Hepatic stellate cell (primary cell): ENCODE measurements around the gene GALE.
"Not testable (repeated sequence)": the region's sequence is repeated elsewhere in the genome, so short reads cannot be mapped to it uniquely, and the experiment has no call there.

Experiments
- DNase-seq: peaks from one replicate; pipeline ENCODE4 v3.0.0; 2011; ENCODE audit warnings: low spot score

The GALE gene

GRCh38 chr1:23792151-23792945 lies 8.2 kb downstream of the GALE start:
- DNase-seq = no peak

GRCh38 chr1:23791516-23792047 lies 9.0 kb downstream of the GALE start:
- DNase-seq = peak; percentile 66

- DNase-seq = peak; percentile 95
Observed at GRCh38 chr1:23790696-23791515, 9.6 kb downstream of the GALE start, which contains the start of gene LYPLA2. Gene LYPLA2, plus strand, starts transcription at chr1:23791145. Its CDS starts 1,538 bp downstream, at chr1:23792683.

DNA sequence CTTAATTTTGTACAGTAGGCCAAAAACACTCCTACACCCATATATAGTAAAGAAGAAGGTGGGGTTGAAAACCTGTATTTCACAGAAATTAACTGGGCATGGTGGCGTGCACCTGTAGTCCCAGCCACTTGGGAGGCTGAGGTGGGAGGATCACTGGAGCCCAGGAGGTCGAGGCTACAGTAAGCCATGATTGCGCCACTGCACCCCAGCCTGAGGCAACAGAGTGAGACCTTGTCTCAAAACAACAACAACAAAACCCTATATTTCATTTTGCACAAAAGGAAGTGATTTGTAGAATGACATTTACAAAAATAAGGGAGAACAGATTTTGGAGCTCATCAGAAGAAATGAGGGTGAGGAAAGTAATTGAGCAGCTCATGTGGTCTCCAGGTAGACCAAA lies 11.9 kb downstream of the GALE start:
- no peak for DNase-seq

DNA sequence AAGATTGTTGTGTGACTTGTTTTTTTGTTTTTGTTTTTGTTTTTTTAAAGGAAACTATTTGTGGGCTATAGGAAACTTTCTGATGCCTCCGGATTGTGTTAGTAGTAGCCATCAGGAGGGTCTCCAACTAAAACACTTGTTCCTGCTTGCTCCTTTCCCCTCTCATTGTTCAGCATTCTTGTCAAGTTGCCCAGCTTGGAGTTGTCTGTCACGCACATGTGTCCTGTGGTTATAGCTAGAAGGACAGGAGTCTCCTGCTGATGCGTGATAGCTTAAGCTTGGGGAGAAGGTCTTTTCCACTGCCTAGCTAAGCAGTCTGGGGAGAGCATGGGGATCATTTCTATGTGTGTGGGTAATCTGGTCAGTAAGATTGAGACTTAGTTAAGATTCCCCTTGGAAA lies 12.9 kb downstream of the GALE start:
- no peak for DNase-seq

GRCh38 chr1:23784846-23785245 lies 15.7 kb downstream of the GALE start:
- DNase-seq = no peak

GRCh38 chr1:23783141-23783540 lies 17.4 kb downstream of the GALE start:
- not testable (repeated sequence) for DNase-seq

GRCh38 chr1:23779826-23780371 lies 20.7 kb downstream of the GALE start:
- DNase-seq = no peak

GRCh38 chr1:23777979-23778814 lies 22.4 kb downstream of the GALE start, which contains the start of gene PITHD1:
Gene PITHD1, plus strand, starts transcription at chr1:23778418. Its CDS starts 98 bp downstream, at chr1:23778516.
- peak; percentile 94 for DNase-seq

DNA sequence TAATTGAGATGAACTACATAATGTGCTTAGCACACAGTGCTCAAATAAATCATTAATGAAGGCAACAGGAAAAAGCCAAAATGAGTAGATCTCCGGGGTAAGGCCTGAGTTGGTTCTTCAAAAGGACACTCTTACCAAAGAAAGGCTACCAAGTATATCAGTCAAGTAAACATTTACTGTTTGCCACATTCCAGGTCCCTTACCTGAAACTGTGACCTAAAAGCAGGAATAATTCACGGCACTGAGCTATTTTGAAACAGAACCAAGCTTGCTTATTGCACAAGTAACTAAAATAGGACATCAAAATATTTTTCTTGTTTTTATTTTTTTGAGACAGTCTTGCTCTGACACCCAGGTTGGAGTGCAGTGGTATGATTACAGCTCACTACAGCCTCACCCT lies 24.3 kb downstream of the GALE start:
- no peak for DNase-seq

GRCh38 chr1:23774174-23774880 lies 26.2 kb downstream of the GALE start:
- no peak for DNase-seq

DNA sequence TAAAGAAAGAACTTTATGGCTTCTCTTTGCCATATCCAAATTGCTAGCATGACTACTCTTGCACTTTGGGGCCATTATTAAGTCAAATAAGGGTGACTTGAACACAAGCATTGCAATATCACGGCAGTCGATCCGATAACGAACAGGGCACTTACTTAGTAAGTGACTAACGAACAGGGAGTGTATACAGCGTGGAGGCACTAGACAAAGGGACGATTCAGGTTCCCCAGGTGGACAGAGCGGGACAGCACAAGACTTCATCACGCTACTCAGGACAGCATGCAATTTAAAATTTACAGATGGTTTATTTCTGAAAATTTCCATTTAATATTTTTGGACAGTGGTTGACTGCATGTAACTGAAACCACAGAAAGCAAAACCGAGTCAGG lies 27.7 kb downstream of the GALE start:
- DNase-seq = no peak

DNA sequence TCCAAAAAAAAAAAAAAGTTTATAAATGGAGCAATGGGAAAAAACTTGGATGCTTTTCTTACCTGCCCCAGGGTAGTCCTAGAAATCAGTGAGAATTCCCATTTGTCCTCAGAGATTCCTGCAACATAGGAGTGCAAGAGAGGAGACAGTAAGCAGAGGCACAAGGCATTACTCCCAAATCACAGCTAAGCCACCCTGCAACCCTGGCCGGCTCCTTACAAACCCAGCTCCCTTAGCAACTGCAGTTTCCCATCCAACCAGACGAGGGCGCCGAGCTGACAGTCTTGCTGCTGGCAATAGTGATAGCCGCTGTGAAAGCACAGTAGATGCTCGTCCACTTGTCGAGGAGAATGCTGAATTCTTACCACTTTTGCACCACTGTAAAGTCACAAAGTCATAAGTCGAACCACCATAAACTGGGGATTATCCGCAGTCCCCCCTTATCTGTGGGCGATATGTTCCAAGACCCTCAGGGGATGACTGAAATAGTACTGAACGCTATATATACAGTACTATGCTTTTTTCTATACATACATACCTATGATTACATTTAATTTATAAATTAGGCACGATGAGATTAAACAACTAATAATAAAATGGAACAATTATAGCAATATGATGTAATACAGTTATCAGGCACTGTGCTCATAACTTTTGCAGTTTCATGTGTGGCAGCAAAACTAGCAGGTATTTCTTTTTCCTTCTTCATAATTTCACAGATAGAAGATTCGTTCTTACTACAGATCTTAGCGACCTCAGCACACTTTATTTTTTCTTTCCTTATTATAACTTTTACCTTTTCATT lies 28.3 kb downstream of the GALE start:
- DNase-seq = peak; percentile 68

GRCh38 chr1:23768733-23769132 lies 31.8 kb downstream of the GALE start:
- DNase-seq = no peak

GRCh38 chr1:23763041-23763577 lies 37.4 kb downstream of the GALE start:
- no peak for DNase-seq

GRCh38 chr1:23759277-23759676 lies 41.3 kb downstream of the GALE start:
- DNase-seq = no peak

DNA sequence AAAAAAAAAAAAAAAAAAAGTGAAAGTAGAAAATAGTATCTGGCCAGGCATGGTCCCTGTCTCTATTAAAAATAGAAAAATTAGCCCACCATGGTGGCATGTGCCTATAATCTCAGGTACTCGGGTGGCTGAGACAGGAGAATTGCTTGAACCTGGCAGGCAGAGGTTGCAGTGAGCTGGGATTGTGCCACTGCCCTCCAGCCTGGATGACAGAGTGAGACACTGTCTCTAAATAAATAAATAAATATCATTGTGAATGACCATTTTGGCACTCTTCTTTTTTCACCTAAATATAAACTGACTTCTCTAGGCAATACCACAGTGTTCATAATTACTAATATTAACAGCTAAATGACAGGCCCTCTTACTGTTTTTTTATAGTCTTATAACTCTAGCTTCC lies 42.7 kb downstream of the GALE start:
- DNase-seq = no peak

DNA sequence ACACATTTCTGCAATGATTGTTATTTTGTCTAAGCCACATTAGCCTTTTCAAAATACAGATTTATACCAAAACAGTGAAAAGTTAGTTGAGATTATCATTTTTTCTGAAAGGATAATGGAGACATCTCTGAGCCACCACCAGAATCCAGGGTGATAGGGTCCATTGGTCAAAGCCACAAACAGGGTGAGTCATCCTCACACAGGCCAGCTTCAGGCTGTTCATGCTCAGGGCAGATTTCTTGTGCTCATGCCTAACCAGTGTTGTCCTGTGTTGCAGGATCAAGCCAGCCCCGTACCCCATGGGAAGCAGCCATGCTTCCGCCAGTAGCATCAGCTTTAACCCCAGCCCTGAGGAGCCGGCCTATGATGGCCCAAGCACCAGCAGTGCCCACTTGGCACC lies 43.9 kb downstream of the GALE start:
- DNase-seq = peak; percentile 37

DNA sequence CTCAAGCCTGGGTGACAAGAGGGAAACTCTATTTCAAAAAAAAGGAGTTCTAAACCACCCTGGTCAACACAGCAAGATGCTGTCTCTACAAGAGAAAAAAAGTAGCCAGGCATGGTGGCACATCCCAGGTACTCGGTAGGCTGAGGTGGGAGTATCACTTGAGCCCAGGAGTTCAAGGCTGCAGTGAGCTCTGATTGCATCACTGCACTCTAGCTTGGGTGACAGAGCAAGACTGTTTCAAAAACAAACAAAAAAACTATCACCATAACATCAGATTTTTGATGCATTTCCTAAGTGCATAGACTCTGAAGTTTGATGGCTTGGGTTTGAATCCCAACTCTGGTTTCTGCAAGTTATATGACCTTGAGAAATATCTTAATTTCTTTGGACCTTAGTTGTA lies 47.6 kb downstream of the GALE start:
- DNase-seq = no peak

DNA sequence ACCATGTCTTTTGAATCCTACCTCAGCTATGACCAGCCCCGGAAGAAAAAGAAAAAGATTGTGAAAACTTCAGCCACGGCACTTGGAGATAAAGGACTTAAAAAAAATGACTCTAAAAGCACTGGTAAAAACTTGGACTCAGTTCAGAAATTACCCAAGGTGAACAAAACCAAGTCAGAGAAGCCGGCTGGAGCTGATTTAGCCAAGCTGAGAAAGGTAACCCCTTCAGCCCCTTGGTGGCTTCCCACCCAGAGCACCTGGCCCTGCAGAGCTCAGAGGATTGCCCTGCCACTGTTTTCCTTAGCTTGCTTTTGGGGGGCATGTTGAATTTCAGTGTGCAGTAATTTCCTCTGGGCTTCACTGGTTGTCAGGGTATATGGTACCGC lies 48.7 kb downstream of the GALE start:
- DNase-seq = no peak
